ENCODE measurements around the gene MFAP2.

The MFAP2 gene

DNA sequence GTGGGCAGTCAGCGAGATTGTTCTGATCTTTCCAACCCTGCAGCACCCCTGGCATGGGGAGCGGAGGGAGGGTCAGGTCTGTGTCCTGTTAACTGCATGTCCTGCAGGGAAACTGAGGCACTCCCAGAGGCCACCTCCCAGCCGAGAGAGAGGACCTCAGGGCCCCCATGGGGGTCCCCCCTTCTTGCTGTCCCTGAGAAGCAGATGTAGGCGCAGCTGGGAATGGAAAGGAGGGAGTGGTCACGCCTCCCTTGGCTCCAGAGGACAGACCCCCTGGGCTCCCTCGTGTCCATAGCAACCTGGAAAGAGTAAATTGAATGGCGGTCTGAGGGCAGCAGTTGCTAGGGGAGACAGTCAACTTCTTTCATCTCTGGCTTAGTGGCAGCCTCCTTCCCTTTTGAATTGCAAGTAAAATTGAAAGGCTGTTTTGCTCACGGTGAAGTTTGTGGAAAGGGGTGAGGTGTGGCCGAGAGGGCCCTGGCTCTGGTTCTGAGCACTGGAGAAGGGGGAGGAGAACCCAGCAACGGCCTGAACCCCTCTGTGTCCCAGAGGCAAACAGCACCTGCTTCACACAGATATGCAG is 53.8 kb downstream of the MFAP2 start:
- no peak for DNase-seq

DNA sequence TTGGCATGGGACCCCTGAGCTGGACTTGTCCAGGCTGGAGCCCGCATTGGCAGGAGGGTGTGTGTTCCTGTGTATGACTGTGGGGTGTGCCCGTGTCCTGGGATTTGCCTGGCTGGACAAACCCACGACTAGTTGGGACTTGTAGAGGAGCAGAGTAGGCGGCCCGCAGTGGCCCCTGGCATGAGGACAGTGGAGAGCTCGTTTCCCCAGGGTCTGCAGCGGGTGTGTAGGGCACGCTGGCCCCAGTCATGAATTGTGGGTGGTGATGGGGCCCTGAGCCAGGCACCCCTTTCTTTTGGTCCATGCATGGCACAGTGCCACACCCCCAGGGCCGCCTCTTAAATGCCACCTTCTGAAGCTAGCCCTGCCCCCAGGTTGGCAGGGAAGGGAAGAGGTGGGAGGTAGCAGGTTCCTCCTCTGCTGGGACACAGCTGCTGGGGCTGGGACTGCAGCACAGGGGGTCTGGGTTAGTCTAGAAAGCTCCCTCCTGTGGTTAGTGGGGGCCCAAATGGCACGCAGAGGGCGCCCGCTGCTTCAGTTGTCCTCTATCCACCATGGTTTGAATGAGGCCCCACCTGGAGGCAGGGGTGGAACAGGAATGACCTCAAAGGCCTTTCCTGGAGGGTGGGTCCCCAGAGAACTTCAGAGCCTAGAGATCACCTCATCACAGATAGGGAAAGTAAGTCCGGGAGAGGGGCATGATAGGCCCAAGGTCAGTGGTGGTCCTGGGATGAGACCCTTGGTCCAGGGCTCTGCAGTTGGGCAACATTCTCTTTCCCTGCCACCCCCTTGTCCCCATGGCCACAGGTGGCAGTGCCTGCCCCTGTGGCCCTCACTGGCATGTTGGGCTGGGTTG is 54.6 kb downstream of the MFAP2 start:
- no peak for DNase-seq

DNA sequence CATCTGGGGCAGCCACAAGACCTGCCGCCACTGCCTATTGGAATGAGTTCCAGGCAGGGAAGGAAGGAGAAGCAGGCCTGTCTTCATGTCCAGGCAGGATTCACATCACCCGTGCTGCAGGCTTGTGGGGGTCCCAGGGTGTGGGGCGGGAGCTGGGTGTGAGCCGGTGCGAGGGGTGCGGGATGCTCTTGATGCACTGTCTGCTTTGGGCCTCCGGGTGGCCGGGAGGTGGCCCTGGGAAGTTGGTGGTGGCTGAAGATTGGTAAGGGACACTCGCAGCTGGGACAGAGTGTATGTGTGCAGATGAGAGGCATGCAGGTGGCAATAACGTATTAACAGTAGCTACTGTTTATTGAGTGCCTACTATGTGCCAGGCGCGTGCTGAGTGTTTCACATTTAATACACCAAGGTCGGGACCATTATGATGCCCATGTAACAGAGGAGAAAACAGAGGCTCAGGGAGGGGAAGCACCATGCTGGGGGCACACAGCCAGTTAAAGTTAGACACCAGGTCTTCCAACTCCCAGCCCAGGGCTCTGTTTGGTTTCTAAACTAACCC is 55.4 kb downstream of the MFAP2 start:
- DNase-seq, result no peak

Measured in NCI-H1694 (cell line).